Erythroblast (primary cell): ENCODE measurements around the gene RBM17.

Experiments
- GATA1 ChIP-seq: IDR thresholded peaks from 2 replicates; pipeline ENCODE4 v1.6.1; 2011; ENCODE audit warnings: low read depth, mild to moderate bottlenecking, control low read depth, low read length, moderate library complexity
- POLR2A ChIP-seq: IDR thresholded peaks from 2 replicates; pipeline ENCODE4 v1.6.1; 2011; ENCODE audit warnings: mild to moderate bottlenecking, low read length

DNA sequence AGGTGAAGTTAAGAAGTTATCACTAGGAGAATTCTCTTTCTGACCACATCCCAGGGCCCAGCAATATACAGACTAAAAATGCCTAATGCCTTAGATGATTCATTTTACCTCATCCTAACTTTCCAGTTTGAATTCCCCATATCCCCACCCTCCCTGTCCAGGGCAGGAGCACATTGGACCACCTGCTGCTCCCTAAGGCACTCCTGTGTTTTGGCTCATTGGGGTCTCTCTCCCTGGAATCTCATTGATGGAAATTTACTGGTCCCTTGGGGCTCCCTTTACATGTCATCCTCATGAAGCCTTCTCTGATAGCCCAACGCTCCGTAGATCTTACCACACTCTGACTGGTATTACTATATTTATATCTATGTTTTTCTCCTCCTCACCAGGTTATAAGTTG is 29.3 kb upstream of the RBM17 start:
- TF ChIP-seq POLR2A, result no peak
- no peak for TF ChIP-seq GATA1
